Caco-2 (cell line): Measurements from ENCODE around the gene DYNC1H1. TPM values are rescaled to one million over a fixed set of nuclear protein-coding genes. Genes with fewer than 3 reads are reported as not detected.
A peak's percentile ranks its signal among the peaks of the same experiment; 100 is the strongest.

Source experiments
- BruUV-seq: library from RNA; stranded (reverse); fragments of 400-500 nt; replicated peaks from 2 replicates; lab custom pipeline; 2021; lab: Mats Ljungman, UMichigan
- CTCF ChIA-PET: fragments of 300-600 bp; sonication (Branson Sonifier 250); formaldehyde crosslinking; loops from one replicate; lab custom pipeline; 2022; ENCODE audit warnings: antibody characterized with exemption; lab: Charles Lee
- POLR2A ChIA-PET: fragments of 300-600 bp; sonication (Branson Sonifier 250); formaldehyde crosslinking; loops from one replicate; lab custom pipeline; 2022; ENCODE audit warnings: antibody characterized with exemption; lab: Charles Lee
- DNase-seq, 2 experiments: peaks; one replicate each; pipeline versions ENCODE4 v3.0.0 to v3.0.0-alpha.2; 2020 to 2022
- H3K27me3 ChIP-seq: replicated peaks from 2 replicates; pipeline ENCODE4 v1.6.0; 2011; ENCODE audit warnings: low read length; ENCODE audit not compliant: control insufficient read depth, insufficient read depth
- H3K36me3 ChIP-seq: 2 replicates; pipeline ENCODE4 v1.5.1; 2011; ENCODE audit warnings: low read length; ENCODE audit not compliant: control insufficient read depth, insufficient read depth
- H3K4me1 ChIP-seq: fragments of 250-450 bp; sonication (Bioruptor Pico); 2 replicates; pipeline ENCODE4 v1.5.1; 2020; ENCODE audit warnings: mild to moderate bottlenecking
- H3K4me3 ChIP-seq: 2 replicates; pipeline ENCODE4 v1.5.1; 2011; ENCODE audit warnings: low read depth, mild to moderate bottlenecking, control low read depth, low read length
- H3K9me3 ChIP-seq: fragments of 250-450 bp; sonication (Bioruptor Pico); 2 replicates; pipeline ENCODE4 v1.5.1; 2020; ENCODE audit warnings: mild to moderate bottlenecking, moderate library complexity
- H3K27ac Mint-ChIP-seq: one replicate; pipeline ENCODE4 v1.8.0; 2022; ENCODE audit warnings: mixed read lengths; ENCODE audit not compliant: unreplicated experiment
- H3K27me3 Mint-ChIP-seq: one replicate; pipeline ENCODE4 v1.8.0; 2022; ENCODE audit warnings: mixed read lengths; ENCODE audit not compliant: insufficient read depth, unreplicated experiment
- H3K36me3 Mint-ChIP-seq: one replicate; pipeline ENCODE4 v1.8.0; 2022; ENCODE audit warnings: mild to moderate bottlenecking, mixed read lengths; ENCODE audit not compliant: insufficient read depth, unreplicated experiment
- H3K4me1 Mint-ChIP-seq: one replicate; pipeline ENCODE4 v1.8.0; 2022; ENCODE audit warnings: low read depth, mixed read lengths; ENCODE audit not compliant: unreplicated experiment
- H3K4me3 Mint-ChIP-seq: one replicate; pipeline ENCODE4 v1.8.0; 2022; ENCODE audit warnings: mild to moderate bottlenecking, moderate library complexity, mixed read lengths; ENCODE audit not compliant: unreplicated experiment
- H3K9me3 Mint-ChIP-seq: one replicate; pipeline ENCODE4 v1.8.0; 2022; ENCODE audit warnings: mixed read lengths; ENCODE audit not compliant: unreplicated experiment
- intact Hi-C: fragments of 100-400 bp; cut with micrococcal nuclease; formaldehyde crosslinking; loops from one replicate; pipeline ENCODE4 v1.10.0; 2022; ENCODE audit not compliant: unreplicated experiment
- total RNA-seq: library from RNA; stranded (reverse); gene quantifications from 2 replicates; pipeline ENCODE4 v1.2.3, GENCODE V29; 2022
- TF ChIP-seq, protein P1 (sequence below), 2 experiments: fragments of 200-600 bp in 1 of 2; IDR thresholded peaks; 1 replicate in 1 of 2; 2 replicates in 1 of 2; pipeline versions ENCODE4 v1.5.1 to v1.8.0; 2011 to 2022; ENCODE audit warnings: antibody characterized with exemption in 1 of 2, control low read depth in 1 of 2, inconsistent platforms in 1 of 2, low read depth in 1 of 2, low read length in 1 of 2, mild to moderate bottlenecking in 1 of 2, moderate library complexity in 1 of 2; ENCODE audit not compliant: insufficient read depth in 1 of 2, severe bottlenecking in 1 of 2, unreplicated experiment in 1 of 2

DYNC1H1 gene
- total RNA-seq, 1 experiment from 2014 or later: 351 TPM

- intact Hi-C loops: no loop called here
- ChIA-PET CTCF (no interaction called here), POLR2A (no interaction called here)
- H3K27me3 Mint-ChIP-seq: no peaks in the 10 kb centered on the region
- Histone ChIP-seq H3K9me3 (no peaks in the 10 kb centered on the region), H3K36me3 (no peaks in the 10 kb centered on the region), H3K27me3 (no peaks in the 10 kb centered on the region), H3K4me3 (no peak overlapping the region), H3K4me1 (peaks cover 36% of the 10 kb centered on the region)
- no peak overlapping the region for H3K4me3 Mint-ChIP-seq
- H3K27ac Mint-ChIP-seq: no peak overlapping the region
- H3K4me1 Mint-ChIP-seq: peaks cover 27% of the 10 kb centered on the region
- H3K36me3 Mint-ChIP-seq: peaks cover 17% of the 10 kb centered on the region
- no peak for DNase-seq
- no peaks in the 10 kb centered on the region for H3K9me3 Mint-ChIP-seq
- BruUV-seq: no TSS peak
- TF ChIP-seq, protein P1, sequence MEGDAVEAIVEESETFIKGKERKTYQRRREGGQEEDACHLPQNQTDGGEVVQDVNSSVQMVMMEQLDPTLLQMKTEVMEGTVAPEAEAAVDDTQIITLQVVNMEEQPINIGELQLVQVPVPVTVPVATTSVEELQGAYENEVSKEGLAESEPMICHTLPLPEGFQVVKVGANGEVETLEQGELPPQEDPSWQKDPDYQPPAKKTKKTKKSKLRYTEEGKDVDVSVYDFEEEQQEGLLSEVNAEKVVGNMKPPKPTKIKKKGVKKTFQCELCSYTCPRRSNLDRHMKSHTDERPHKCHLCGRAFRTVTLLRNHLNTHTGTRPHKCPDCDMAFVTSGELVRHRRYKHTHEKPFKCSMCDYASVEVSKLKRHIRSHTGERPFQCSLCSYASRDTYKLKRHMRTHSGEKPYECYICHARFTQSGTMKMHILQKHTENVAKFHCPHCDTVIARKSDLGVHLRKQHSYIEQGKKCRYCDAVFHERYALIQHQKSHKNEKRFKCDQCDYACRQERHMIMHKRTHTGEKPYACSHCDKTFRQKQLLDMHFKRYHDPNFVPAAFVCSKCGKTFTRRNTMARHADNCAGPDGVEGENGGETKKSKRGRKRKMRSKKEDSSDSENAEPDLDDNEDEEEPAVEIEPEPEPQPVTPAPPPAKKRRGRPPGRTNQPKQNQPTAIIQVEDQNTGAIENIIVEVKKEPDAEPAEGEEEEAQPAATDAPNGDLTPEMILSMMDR (IDR thresholded peaks at IDR 0.05; ENCODE audit: insufficient read depth in 1 of 2, low read depth in 1 of 2, low read length in 1 of 2, severe bottlenecking in 1 of 2, unreplicated experiment in 1 of 2): no peak
These were observed 129.7 kb downstream of the DYNC1H1 start for GRCh38 chr14:102094101-102094500.

GRCh38 chr14:102095231-102095870, 131.0 kb downstream of the DYNC1H1 start:
- Histone ChIP-seq H3K4me3 (no peak overlapping the region), H3K36me3 (no peaks in the 10 kb centered on the region), H3K9me3 (no peaks in the 10 kb centered on the region), H3K4me1 (peaks cover 36% of the 10 kb centered on the region), H3K27me3 (no peaks in the 10 kb centered on the region)
- POLR2A ChIA-PET: interaction anchor here (0.6 to 1.1 kb wide), 2 partner anchors 31 to 40 kb away, joined by 3 to 5 read pairs; no protein-coding TSS in a partner anchor
- DNase-seq: no peak
- Mint-ChIP-seq H3K27me3 (no peaks in the 10 kb centered on the region), H3K4me3 (no peak overlapping the region), H3K4me1 (peaks cover 16% of the 10 kb centered on the region), H3K36me3 (peaks cover 8% of the 10 kb centered on the region), H3K27ac (peak overlapping the region; percentile 60), H3K9me3 (no peaks in the 10 kb centered on the region)
- TF ChIP-seq, protein P1 (IDR thresholded peaks at IDR 0.05; ENCODE audit: insufficient read depth in 1 of 2, low read depth in 1 of 2, low read length in 1 of 2, severe bottlenecking in 1 of 2, unreplicated experiment in 1 of 2): no peak
- no TSS peak for BruUV-seq
- intact Hi-C loops: no loop called here
- CTCF ChIA-PET: interaction anchor here (0.6 to 2.0 kb wide), 8 partner anchors 31 to 322 kb away, joined by 3 to 26 read pairs (median 4); no protein-coding TSS in a partner anchor

GRCh38 chr14:102095871-102096568, 131.6 kb downstream of the DYNC1H1 start:
- Mint-ChIP-seq H3K36me3 (peaks cover 8% of the 10 kb centered on the region), H3K4me1 (peaks cover 16% of the 10 kb centered on the region), H3K4me3 (peak overlapping the region; percentile 62), H3K9me3 (no peaks in the 10 kb centered on the region), H3K27ac (peak overlapping the region; percentile 49), H3K27me3 (no peaks in the 10 kb centered on the region)
- peak in 1 of 2 experiments; percentile 26 for DNase-seq
- ChIA-PET POLR2A (interaction anchor here (0.6 to 1.1 kb wide), 3 partner anchors 32 to 221 kb away, joined by 3 to 5 read pairs (median 5); no protein-coding TSS in a partner anchor), CTCF (interaction anchor here (0.7 to 2.0 kb wide), 9 partner anchors 31 to 219 kb away, joined by 3 to 26 read pairs (median 4); no protein-coding TSS in a partner anchor)
- TF ChIP-seq, protein P1 (IDR thresholded peaks at IDR 0.05; ENCODE audit: insufficient read depth in 1 of 2, low read depth in 1 of 2, low read length in 1 of 2, severe bottlenecking in 1 of 2, unreplicated experiment in 1 of 2): no peak
- Histone ChIP-seq H3K36me3 (no peaks in the 10 kb centered on the region), H3K9me3 (no peaks in the 10 kb centered on the region), H3K4me3 (no peak overlapping the region), H3K27me3 (no peaks in the 10 kb centered on the region), H3K4me1 (peaks cover 36% of the 10 kb centered on the region)
- intact Hi-C loops: loop anchor here (1.0 to 2.0 kb wide), 6 partner anchors 9 to 389 kb away; partner anchors contain the start of gene HSP90AA1
- no TSS peak for BruUV-seq
